Effector CD4-positive, alpha-beta T cell (primary cell): ENCODE data around the gene CPTP.
"Not testable (repeated sequence)": the region's sequence is repeated elsewhere in the genome, so short reads cannot be mapped to it uniquely, and the experiment has no call there.

Source experiments
- DNase-seq: peaks from one replicate; pipeline ENCODE4 v3.0.0-alpha.2; 2020

CPTP gene

GRCh38 chr1:1352786-1353388 is 28.3 kb downstream of the CPTP start:
- no peak for DNase-seq

GRCh38 chr1:1353389-1354151 is 29.0 kb downstream of the CPTP start:
- no peak for DNase-seq

DNA sequence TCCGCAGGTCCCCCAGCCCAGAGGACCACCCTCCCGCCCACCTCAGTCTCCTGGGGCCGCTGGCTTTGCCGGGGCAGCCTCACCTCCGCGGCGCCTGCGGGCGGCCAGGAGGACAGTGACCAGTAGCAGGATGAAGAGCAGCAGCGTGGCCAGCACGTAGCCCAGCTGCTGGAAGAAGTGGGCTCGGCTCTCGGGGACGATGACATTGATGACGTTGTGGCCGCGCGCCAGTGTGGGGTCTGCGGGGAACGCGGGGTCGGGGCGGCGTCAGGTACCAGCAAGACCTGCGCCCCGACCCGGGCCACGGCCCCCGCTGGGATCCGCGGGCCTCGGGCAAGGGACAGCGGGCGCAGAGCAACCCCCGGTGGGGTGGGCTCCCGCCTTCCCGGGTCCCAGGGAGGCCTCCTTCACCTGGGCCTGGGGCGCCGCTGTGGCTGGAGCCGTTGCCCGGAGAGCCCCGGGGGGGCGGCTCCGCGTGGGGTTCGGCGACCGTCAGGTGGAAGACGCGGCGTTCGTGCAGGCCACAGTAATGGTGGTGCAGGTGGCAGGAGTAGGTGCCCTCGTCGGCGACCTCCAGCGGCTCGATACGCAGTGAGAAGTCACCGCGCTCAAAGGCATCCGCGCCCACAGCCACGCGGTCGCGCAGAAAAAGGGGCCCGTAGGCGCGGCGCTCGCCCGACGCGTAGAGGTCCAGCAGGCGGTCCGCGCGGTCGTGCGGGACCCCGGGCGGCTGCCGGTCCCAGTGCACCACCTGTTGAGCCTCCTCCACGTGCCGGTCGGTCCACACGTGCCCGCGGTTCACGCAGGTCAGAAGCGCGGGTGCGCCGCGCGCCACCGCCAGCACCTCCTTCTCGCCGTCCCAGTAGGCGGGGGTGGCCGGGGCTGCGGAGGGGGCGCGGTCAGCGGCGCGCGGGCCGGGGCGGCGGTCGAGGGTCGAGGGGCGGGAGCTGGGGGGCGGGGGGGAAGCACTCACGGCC is 30.0 kb downstream of the CPTP start:
- no peak for DNase-seq

- DNase-seq: no peak
Observed at GRCh38 chr1:1355416-1355815, 30.8 kb downstream of the CPTP start.

DNA sequence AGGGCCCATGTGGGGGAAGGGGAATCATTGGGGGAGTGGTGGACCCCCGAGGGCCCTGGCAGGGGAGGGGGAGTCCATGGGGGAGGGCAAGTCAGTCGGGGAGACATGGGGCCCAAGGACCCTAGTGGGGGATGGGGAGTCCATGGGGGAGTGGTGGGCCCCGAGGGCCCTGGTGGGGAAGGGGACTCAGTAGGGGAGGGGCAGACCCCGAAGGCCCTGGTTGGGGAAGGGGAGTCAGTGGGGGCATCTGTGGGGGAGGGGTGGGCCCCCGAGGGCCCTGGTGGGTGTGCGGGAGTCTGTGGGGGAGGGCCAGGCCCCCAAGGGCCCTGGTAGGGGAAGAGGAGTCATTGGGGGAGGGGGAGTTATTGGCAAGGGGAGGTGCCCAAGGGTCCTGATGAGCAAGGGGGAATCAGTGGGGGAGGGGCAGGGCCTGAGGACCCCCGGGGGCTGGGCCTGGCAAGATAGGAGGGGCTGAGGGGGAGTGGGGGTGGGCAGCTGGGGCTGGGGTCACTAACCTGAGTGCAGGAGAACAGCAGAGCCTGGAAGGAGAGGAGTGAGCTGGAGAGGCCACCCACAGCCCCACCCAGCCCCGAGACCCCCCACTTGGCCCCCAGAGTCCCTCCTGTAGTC is 31.7 kb downstream of the CPTP start:
- no peak for DNase-seq

DNA sequence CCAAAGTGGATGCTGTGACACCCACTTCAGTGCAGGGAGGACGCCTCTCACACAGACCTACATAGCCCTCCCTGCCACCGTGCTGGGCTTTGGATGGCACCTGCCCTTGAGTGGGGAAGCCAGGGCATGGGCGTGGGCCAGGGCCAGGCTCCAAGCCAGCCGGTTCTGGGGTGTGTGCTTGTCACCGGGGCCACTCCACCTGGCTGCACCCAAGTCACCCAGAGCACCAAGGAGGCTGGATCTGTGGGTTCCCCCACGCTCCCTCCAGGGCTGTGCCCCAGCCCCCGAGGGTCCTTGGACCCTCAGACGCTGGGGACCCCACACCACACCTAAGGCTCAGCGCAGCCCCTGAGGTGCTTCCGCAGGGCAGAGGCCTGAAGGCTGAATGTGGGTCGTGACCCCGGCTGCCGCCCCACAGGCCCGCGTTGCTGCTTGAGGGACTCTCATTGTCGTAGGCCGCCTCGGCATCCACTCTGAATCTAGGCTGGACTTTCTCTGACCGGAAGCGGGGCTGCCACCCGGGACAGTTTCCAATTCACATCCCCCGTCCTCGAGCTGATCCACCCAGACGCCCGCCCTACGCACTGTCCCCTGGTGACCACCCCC is 32.3 kb downstream of the CPTP start:
- DNase-seq: no peak

- no peak for DNase-seq
Observed at GRCh38 chr1:1357871-1358432, 33.4 kb downstream of the CPTP start.

GRCh38 chr1:1358433-1359271 is 34.0 kb downstream of the CPTP start, which contains the start of gene MXRA8:
Gene MXRA8, minus strand, starts transcription at chr1:1358555. Its CDS starts 51 bp downstream, at chr1:1358504.
- DNase-seq: no peak

GRCh38 chr1:1359308-1359663 is 34.7 kb downstream of the CPTP start:
- DNase-seq: no peak

- no peak for DNase-seq
Observed at GRCh38 chr1:1359664-1360468, 35.3 kb downstream of the CPTP start.

- DNase-seq: no peak
Observed at GRCh38 chr1:1360506-1361169, 36.0 kb downstream of the CPTP start.

GRCh38 chr1:1361233-1361981 is 36.8 kb downstream of the CPTP start:
- DNase-seq: no peak

GRCh38 chr1:1361982-1362423 is 37.4 kb downstream of the CPTP start:
- DNase-seq: no peak

- DNase-seq: no peak
Observed at GRCh38 chr1:1364266-1364665, 39.7 kb downstream of the CPTP start.

DNA sequence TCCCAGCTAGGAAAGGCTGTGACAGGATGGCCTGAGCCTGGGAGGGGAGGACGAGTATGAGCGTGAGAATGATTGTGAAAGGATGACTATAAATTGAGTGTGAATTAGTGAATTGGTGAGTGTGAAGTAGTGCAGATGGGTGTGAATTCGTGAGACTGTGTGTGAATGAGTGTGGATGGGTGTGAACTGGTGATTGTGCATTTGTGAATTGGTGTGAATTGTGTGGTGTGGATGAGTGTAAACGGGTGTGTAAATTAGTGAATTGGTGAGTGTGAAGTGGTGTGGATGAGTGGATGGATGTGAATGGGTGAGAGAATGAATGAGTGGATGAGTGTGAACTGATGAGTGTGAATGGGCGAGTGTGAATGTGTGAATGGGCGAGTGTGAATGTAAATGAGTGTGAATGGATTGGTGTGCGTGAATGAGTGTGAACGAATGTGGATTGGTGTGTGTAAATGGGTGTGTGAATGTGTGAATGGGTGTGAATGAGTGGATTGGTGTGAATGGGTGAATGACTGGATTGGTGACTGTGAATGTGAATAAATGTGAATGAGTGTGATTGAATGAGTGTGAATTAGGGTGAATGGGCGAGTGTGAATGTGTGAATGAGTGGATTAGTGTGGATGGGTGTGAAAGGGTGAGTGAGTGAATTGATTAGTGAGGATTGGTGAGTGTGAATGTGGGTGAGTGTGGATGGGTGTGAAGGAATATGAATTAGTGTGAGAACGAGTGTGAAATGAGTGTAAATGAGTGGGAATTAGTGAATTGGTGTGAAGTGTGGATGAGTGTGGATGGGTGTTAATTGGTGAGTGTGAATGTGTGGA is 41.5 kb downstream of the CPTP start:
- DNase-seq: no peak

GRCh38 chr1:1366699-1367066 is 42.1 kb downstream of the CPTP start:
- DNase-seq: no peak

DNA sequence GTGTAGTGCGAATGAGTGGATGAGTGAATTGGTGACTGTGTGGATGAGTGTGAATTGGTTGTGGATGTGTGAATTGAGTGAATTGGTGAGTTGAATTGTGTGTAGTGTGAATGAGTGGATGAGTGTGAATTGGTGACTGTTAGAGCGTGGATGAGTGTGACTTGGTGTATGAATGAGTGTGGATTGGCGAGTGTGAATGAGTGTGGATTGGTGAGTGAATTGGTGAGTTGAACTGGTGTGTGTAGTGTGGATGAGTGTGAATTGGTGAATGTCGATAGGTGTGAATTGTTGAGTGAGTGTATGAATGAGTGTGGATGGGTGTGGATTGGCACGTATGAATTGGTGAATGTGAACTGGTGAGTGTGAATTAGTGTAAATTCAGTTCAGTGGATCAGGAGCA is 42.7 kb downstream of the CPTP start:
- DNase-seq: no peak

DNA sequence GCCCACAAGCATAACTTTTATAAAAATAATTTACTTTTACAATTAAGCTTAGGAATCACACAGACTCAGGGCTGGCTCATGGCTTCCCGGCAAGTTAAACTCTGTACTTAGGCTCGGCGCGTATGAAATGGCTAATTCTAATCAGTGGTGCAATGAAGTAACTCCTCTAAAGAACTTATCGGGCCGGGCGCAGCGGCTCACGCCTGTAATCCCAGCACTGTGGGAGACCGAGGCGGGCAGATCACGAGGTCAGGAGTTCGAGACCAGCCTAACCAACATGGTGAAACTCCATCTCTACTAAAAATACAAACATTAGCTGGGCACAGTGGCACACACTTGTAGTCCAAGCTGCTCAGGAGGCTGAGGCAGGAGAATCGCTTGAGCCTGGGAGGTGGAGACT is 45.5 kb downstream of the CPTP start:
- DNase-seq: not testable (repeated sequence)
